GM20431 (cell line): ENCODE results near the gene FGD2.

Source experiments
- in situ Hi-C: fragments of 300-500 bp; cut with MseI, MboI; formaldehyde crosslinking; loops from one replicate; pipeline ENCODE4 v1.15.0; 2020; ENCODE audit warnings: low sequenced_read_pairs; ENCODE audit not compliant: unreplicated experiment

The FGD2 gene

GRCh38 chr6:36970892-36971842, 34.3 kb upstream of the FGD2 start:
- in situ Hi-C loops: no loop called here

DNA sequence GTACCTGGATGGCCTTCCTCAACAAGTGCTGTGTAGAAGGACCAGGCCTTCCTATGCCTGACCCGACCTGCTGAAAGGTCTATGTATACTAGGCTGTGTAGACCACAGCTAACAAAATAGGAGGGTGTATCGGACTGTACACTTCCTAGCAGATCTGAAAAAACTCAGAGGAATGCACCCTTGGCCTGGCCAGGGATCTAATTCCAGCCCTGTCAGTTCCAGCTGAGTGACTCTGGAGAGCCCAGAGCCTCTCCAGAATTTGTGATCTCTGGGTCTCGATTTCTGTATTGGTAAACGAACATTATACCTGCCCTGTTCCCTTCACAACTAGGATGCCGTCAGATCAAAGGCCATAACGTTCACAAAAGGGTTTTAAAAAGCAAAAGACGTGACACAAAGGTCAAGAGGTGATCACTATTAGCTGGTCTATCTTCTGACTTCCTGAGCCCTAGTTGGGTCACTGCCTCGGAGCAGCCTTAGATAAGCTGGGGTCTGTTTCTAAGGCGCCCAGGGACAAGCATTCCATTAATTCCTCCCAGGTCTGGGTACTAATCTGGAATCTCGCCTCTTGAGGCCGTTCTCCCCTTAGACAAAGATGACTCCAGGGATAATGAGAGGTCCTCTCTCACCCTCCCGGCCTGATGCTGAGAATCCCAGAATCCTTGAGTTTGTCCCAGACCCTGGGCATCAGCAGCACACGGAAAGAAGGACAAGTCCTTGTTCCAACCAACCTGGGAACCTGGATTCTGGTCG, 33.4 kb upstream of the FGD2 start:
- in situ Hi-C loops: no loop called here

DNA sequence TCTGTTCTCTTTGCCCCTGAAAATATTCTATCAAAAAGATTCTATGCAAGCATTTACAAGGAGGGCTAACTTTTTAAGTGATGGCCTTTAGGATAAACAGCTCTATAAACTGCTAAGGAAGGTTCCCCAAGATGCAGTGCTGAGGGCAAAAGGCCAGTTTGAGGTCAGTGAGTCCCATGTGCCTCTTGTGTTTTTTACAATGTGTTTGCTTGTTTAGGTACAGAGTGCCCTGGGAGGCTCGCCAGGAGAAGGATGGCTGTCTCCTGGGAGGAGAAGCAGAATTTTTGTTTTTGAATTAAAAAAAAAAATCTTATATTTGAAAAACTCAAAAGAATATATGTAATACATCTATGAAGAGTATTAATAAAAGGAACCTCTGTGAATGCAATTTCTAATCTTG, 32.3 kb upstream of the FGD2 start:
- in situ Hi-C loops: no loop called here

DNA sequence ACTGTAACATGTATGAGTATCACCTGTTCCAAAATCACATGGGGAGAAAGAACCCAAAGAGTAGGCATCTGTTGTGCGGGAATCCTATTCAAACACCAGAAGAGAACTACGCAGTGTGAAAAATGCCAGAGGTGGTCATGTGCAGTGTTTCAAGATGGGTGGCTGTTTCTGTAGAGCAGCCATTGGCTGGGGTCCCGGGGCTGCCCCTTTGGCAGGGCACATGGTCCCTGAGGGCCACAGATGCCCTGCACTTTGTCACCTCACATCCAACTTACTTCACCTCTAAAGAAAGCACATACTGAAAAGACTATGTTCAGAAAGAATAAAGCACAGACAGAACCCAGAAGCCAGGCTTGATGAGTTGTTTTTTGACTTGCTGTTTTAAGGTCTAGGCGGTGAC, 31.8 kb upstream of the FGD2 start:
- in situ Hi-C loops: no loop called here

DNA sequence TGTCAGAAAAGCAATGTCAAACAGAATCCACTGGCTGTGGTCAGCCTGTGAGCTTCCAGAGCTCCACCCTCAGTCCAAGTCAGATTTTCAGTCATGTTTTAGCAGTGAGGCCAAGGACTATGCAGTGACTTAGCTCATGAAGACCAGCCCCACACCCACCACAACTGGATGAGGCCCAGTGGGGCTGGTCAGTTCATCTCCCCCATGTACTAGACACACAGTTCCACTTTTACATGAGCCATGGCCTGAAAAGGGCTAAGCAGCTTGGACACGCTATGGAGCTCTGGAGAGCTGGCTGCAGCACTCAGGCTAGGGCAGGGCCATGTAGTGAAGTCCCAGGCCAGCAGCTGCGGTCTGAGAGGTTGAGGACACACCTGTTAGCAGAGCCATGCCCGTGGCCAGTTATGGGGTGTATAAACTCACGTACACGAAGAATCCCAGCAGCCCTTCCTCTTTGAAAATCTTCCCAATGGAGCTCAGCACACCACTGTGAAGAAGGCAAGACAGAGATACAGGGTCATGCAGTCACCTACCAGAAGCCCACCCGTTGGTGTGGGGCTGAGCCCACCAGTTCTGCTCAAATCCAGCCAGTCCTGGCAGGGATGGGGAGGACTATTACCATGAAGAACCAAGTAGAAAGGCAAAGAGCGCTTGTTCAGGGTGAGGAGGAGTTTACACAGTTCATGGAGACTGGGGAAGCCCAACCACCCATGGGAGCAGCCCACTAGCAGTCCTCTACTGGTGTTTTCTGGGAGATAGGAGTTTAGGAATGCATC, 30.0 kb upstream of the FGD2 start:
- in situ Hi-C loops: no loop called here

- in situ Hi-C loops: no loop called here
These were observed 29.5 kb upstream of the FGD2 start for GRCh38 chr6:36976007-36976264.

GRCh38 chr6:36976509-36976908, 28.9 kb upstream of the FGD2 start:
- in situ Hi-C loops: no loop called here

DNA sequence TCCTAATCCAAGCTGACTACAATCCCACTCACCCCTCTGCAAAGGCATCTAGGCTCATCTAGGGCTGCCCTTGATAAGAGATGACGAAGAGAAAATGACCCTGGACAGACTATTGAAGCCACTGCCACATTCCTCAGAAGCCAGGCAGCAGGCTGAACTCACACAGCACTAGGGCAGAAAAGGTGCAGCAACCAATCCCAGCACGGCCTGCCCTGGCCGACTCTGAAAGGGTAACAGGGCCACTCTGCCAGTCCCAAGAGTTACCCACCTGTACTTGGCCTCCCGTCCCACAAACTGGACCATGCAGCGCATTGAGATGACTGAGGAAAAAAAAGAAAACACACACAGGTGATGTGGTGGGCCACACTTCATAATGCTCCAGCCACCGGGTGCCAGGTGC, 28.5 kb upstream of the FGD2 start:
- in situ Hi-C loops: no loop called here

DNA sequence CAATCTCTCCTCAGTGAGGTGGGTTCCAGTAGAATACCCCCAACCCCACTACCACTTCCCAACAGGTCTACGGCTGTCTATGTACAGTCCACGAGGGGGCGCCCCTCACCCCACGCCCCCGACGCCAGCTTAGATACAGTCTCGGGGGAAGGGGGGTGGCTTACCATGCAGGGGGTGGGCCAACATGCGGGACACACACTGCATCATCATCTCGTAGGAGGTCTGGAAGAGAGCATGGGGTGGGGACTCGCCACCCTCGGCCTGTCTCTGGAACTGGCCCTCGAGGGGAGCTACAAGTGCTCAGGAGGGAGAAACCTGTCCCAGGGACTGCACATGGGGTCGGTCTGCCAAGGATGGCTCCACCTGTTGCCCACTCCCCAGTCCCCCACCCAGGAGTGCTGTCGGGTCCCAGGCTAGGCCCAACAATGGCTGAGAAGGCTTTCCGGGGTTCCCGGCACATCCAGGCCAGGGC, 27.9 kb upstream of the FGD2 start:
- in situ Hi-C loops: no loop called here

- in situ Hi-C loops: no loop called here
These were observed 26.8 kb upstream of the FGD2 start for GRCh38 chr6:36978421-36979346.

DNA sequence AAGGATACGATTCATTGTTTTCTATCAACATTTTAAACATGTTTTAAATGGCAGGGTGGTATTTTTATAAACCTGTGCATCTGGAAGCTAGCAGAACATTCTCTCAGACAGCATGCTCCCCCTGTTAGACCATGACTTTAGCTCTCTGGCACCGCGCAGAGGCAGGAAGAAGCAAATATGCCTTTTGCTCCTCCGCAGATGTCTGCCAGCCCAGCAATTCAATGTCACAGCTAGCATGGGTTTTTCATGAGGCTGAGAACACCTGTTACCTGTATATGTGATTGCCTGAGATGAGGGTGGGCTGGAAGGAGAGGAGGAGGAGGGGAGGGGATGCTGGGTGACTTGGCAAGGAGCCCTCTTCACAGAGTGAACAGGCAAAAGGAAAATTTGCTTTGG, 26.1 kb upstream of the FGD2 start:
- in situ Hi-C loops: no loop called here

GRCh38 chr6:36980129-36980528, 25.3 kb upstream of the FGD2 start:
- in situ Hi-C loops: no loop called here

GRCh38 chr6:36980876-36981619, 24.4 kb upstream of the FGD2 start:
- in situ Hi-C loops: no loop called here

GRCh38 chr6:36983538-36983937, 21.9 kb upstream of the FGD2 start:
- in situ Hi-C loops: no loop called here

DNA sequence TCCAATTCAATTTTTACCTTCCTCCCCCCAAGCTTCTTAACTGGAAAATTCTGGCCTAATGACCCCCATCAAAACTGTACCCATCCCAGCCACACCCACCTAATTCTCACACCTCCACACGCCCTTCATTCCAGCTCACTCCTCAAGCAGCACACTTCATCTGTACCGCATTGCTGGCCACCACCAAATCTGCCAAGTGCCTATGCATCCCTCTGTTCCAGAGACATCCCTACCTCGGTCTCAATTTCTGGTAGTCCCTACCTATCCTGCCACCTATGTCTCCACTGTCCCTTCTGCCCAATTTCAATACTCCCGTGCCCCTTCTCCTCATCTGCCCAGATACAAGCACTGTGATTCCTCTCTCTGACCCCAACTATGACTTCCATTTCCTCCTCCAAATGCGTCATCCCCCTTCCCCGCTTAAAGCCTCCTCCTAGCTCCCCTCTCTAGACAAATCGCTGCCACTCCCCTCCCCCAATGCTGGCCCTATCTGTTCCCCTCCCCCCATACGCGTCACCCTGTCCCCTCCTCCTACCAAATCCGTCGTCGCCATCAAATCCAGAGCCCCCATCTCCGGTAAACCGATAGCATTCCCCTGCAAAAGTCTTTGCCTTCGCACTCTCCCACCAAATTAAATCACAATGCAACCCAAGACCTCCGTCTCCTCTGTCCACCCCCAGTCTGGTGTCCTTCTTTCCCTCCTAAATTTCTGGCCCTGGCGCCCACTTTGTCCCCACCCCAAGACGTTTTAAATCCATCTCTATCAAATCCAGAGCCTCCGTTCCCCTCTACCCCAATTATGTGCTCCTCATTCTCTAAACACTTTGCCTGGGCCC, 20.7 kb upstream of the FGD2 start:
- in situ Hi-C loops: no loop called here

- in situ Hi-C loops: no loop called here
These were observed 20.0 kb upstream of the FGD2 start for GRCh38 chr6:36985417-36985807.

DNA sequence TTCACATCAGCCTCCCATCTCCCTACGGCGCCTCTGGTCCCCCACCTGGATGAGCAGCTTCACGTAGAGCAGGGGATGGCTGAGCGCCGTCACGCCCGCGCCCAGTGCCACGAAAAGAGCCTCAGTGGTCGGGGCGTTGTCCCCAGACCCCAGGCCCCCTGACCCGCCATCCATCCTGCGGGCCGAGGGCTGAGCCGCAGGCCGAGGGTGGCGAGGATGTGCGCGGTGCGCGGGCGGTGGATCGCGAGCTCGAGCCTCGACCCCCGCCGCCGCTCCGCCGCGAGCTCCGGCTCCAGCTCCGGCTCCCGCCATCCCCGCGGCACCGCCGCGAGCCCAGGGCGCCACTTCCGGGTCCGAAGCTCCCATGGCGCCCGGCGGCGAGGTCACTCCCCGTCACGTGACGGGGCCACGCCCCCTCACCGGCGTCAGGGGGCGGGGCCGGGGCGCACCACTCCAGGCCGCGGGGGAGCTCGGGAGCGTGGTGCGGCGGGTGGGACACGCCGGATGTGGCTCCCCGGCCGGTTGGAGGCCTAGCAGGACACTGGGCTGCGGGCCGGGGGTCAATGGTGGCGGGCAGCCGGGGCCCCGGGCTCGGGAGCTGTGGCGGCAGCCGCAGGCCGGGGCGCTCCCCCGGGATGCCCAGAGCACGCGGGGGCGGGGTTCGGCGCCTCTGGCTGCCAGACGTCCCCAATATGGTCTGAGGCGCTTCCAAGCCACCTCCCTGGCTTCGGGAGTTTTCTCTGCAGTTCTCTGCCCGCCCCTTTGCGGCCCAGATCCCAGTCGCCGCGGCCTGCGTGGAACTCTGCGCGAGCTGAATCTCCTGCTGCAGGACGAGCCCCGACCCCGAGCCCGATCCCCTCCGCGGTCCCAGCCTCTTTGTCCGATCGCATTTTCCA, 19.4 kb upstream of the FGD2 start, which contains the start of gene MTCH1:
Gene MTCH1, minus strand, starts transcription at position 389 of the 896 bp plus-strand sequence. Its CDS starts 23 bp downstream, at position 366.
- in situ Hi-C loops: no loop called here
